BJ (cell line): ENCODE data around the gene CNTN5. TPM values are rescaled to one million over a fixed set of nuclear protein-coding genes. Genes with fewer than 3 reads are reported as not detected.

Source experiments
- CTCF ChIA-PET: fragments of 350-600 bp; formaldehyde crosslinking; extraction: SDS; loops from one replicate; lab custom pipeline; 2021; ENCODE audit warnings: antibody characterized with exemption, inconsistent platforms; lab: Yijun Ruan, JAX
- POLR2A ChIA-PET: fragments of 300-600 bp; sonication (Branson Sonifier 250); formaldehyde crosslinking; extraction: SDS; loops from one replicate; lab custom pipeline; 2021; ENCODE audit warnings: antibody characterized with exemption; lab: Charles Lee
- DNase-seq: peaks from one replicate; pipeline ENCODE4 v3.0.0-alpha.2; 2011; ENCODE audit warnings: low read depth
- H3K27me3 ChIP-seq: 2 replicates; pipeline ENCODE4 v1.6.0; 2011; ENCODE audit warnings: low read length; ENCODE audit not compliant: control insufficient read depth, insufficient read depth
- H3K36me3 ChIP-seq: 2 replicates; pipeline ENCODE4 v1.5.1; 2011; ENCODE audit warnings: low read length; ENCODE audit not compliant: control insufficient read depth, insufficient read depth
- H3K4me3 ChIP-seq: 2 replicates; pipeline ENCODE4 v1.5.1; 2011; ENCODE audit warnings: low read depth, mild to moderate bottlenecking, control low read depth, low read length
- CTCF ChIP-seq: IDR thresholded peaks from 2 replicates; pipeline ENCODE4 v1.5.1; 2011; ENCODE audit warnings: low read depth, mild to moderate bottlenecking, control low read depth, inconsistent platforms, low read length, moderate library complexity; ENCODE audit not compliant: insufficient read depth
- polyA plus RNA-seq: library from polyadenylated mRNA; depleted of rRNA; stranded (reverse); fragments of >200 nt; gene quantifications from 2 replicates; pipeline ENCODE4 v1.2.3, GENCODE V29; 2011

CNTN5 gene
- polyA plus RNA-seq, 1 experiment: not detected

- no peak for TF ChIP-seq CTCF
These were observed 860.9 kb downstream of the CNTN5 start for GRCh38 chr11:99881610-99882009.

GRCh38 chr11:99884750-99885149 lies 864.0 kb downstream of the CNTN5 start:
- ChIA-PET POLR2A (no interaction called here), CTCF (no interaction called here)
- Histone ChIP-seq H3K4me3 (no peak overlapping the region), H3K36me3 (no peaks in the 10 kb centered on the region), H3K27me3 (no peaks in the 10 kb centered on the region)
- no peak for DNase-seq
- TF ChIP-seq CTCF: no peak

More at GRCh38 chr11:99881610-99882009, 860.9 kb downstream of the CNTN5 start:
- ChIA-PET POLR2A (no interaction called here), CTCF (no interaction called here)
- Histone ChIP-seq H3K4me3 (no peak overlapping the region), H3K36me3 (no peaks in the 10 kb centered on the region), H3K27me3 (no peaks in the 10 kb centered on the region)
- DNase-seq: no peak

- no peak for TF ChIP-seq CTCF
- ChIA-PET CTCF (no interaction called here), POLR2A (no interaction called here)
- Histone ChIP-seq H3K36me3 (no peaks in the 10 kb centered on the region), H3K4me3 (no peak overlapping the region), H3K27me3 (no peaks in the 10 kb centered on the region)
- DNase-seq: no peak
These were observed 866.7 kb downstream of the CNTN5 start for GRCh38 chr11:99887481-99887880.

GRCh38 chr11:99893811-99894210 lies 873.1 kb downstream of the CNTN5 start:
- POLR2A ChIA-PET: no interaction called here
- DNase-seq: no peak
- Histone ChIP-seq H3K27me3 (no peaks in the 10 kb centered on the region), H3K4me3 (no peak overlapping the region), H3K36me3 (no peaks in the 10 kb centered on the region)
- TF ChIP-seq CTCF: no peak
- CTCF ChIA-PET: no interaction called here

GRCh38 chr11:99901175-99901574 lies 880.4 kb downstream of the CNTN5 start:
- ChIA-PET CTCF (no interaction called here), POLR2A (no interaction called here)
- H3K27me3 ChIP-seq: no peaks in the 10 kb centered on the region
- no peak for TF ChIP-seq CTCF
- DNase-seq: no peak
- H3K4me3 ChIP-seq: no peak overlapping the region
- H3K36me3 ChIP-seq: no peaks in the 10 kb centered on the region
